ENCODE data around the gene CD86. TPM values are rescaled to one million over a fixed set of nuclear protein-coding genes. Genes with fewer than 3 reads are reported as not detected.

The CD86 gene
- total and polyA plus RNA-seq, 4 donors = 1.7 to 4.0 (median 2.6) TPM

DNA sequence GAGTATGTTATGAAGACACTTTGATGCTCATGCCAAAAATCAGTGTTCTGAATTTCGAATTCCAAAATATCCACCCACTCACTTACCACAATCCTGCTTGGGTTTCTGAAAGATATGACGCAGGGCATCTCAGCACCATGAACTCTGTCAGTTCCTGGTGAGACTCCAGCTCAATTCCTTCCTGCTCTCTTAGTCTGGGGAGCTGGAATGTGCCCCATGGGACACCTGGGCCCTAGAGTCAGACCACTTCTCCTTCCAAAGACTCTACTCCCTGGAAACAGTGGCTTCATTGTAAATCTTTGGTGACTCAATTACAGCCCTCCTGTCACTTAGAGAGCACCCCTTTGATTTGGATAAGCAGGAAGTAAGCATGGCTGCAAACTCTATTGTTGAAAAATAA lies 50.5 kb downstream of the CD86 start:
- no peaks in the 10 kb centered on the region for H3K27me3 ChIP-seq (ENCODE audit: control insufficient read depth in 4 of 4, insufficient read depth in 4 of 4, low read length in 3 of 4)
- WGBS = 68% methylated on average over 2 of the region's 2 CpGs
- no peaks in the 10 kb centered on the region for H3K9me3 ChIP-seq (ENCODE audit: control insufficient read depth in 4 of 4, low read length in 3 of 4)
- H3K4me3 ChIP-seq (ENCODE audit: low read depth in 1 of 3, low read length in 3 of 3) = no peak overlapping the region
- no peaks in the 10 kb centered on the region for H3K4me1 ChIP-seq (ENCODE audit: control insufficient read depth in 4 of 4, insufficient read depth in 4 of 4, low read length in 3 of 4)
- DNase-seq (ENCODE audit: low spot score) = no peak
- no peaks in the 10 kb centered on the region for H3K36me3 ChIP-seq (ENCODE audit: control insufficient read depth in 4 of 4, insufficient read depth in 3 of 4, low read depth in 1 of 4, low read length in 3 of 4)
- no peak overlapping the region for H3K27ac ChIP-seq (ENCODE audit: low read depth in 1 of 2, low read length in 2 of 2)
- no peak for TF ChIP-seq ATF3 (IDR thresholded peaks at IDR 0.05)
- TF ChIP-seq JUND (IDR thresholded peaks at IDR 0.05) = no peak
- no peak for TF ChIP-seq EGR1 (IDR thresholded peaks at IDR 0.05; ENCODE audit: low read depth in 2 of 2)
- TF ChIP-seq FOXA2 (IDR thresholded peaks at IDR 0.05) = no peak
- H3K9ac ChIP-seq (ENCODE audit: low read depth in 1 of 2, low read length in 2 of 2) = no peak overlapping the region

DNA sequence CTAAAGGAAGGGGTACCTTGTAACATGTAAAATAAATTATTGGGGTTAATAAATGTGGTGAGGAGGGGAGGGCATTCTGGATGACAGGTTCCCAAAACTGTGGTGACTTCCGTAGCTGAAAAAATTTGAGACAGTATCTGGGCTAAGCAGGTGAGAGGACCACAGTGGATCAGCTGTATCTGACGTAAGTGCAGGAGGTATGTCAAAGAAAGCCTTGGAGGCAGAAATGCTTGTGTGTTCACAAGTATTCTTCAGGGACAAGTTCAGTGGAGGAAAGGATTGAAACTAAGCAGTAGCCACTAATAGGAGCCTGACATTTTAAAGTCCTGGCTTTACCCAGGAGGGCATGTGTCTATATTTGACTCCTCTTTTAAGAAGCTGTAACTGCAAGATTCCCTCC lies 52.0 kb downstream of the CD86 start:
- Histone ChIP-seq H3K27me3 (ENCODE audit: control insufficient read depth in 4 of 4, insufficient read depth in 4 of 4, low read length in 3 of 4) (no peaks in the 10 kb centered on the region), H3K27ac (ENCODE audit: low read depth in 1 of 2, low read length in 2 of 2) (no peak overlapping the region), H3K4me3 (ENCODE audit: low read depth in 1 of 3, low read length in 3 of 3) (no peak overlapping the region), H3K36me3 (ENCODE audit: control insufficient read depth in 4 of 4, insufficient read depth in 3 of 4, low read depth in 1 of 4, low read length in 3 of 4) (no peaks in the 10 kb centered on the region), H3K4me1 (ENCODE audit: control insufficient read depth in 4 of 4, insufficient read depth in 4 of 4, low read length in 3 of 4) (no peaks in the 10 kb centered on the region), H3K9ac (ENCODE audit: low read depth in 1 of 2, low read length in 2 of 2) (no peak overlapping the region), H3K9me3 (ENCODE audit: control insufficient read depth in 4 of 4, low read length in 3 of 4) (no peaks in the 10 kb centered on the region)
- WGBS = 92% methylated on average over 2 of the region's 2 CpGs
- DNase-seq (ENCODE audit: low spot score) = no peak
- no peak for TF ChIP-seq REST (IDR thresholded peaks at IDR 0.05)
- no peak for TF ChIP-seq NR2F2 (IDR thresholded peaks at IDR 0.05)
- no peak for TF ChIP-seq RAD21 (IDR thresholded peaks at IDR 0.05)
- TF ChIP-seq GABPA (IDR thresholded peaks at IDR 0.05 in 1 of 2, conservative IDR thresholded peaks at IDR 0.05 in 1 of 2) = no peak
- no peak for TF ChIP-seq YY1 (IDR thresholded peaks at IDR 0.05)
- no peak for TF ChIP-seq EGR1 (IDR thresholded peaks at IDR 0.05; ENCODE audit: low read depth in 2 of 2)
- TF ChIP-seq RXRA (IDR thresholded peaks at IDR 0.05) = no peak
- TF ChIP-seq SP1 (IDR thresholded peaks at IDR 0.05) = no peak
- TF ChIP-seq, protein P1, sequence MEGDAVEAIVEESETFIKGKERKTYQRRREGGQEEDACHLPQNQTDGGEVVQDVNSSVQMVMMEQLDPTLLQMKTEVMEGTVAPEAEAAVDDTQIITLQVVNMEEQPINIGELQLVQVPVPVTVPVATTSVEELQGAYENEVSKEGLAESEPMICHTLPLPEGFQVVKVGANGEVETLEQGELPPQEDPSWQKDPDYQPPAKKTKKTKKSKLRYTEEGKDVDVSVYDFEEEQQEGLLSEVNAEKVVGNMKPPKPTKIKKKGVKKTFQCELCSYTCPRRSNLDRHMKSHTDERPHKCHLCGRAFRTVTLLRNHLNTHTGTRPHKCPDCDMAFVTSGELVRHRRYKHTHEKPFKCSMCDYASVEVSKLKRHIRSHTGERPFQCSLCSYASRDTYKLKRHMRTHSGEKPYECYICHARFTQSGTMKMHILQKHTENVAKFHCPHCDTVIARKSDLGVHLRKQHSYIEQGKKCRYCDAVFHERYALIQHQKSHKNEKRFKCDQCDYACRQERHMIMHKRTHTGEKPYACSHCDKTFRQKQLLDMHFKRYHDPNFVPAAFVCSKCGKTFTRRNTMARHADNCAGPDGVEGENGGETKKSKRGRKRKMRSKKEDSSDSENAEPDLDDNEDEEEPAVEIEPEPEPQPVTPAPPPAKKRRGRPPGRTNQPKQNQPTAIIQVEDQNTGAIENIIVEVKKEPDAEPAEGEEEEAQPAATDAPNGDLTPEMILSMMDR (IDR thresholded peaks at IDR 0.05; ENCODE audit: low read depth, low read length, missing input control) = no peak
- no peak for TF ChIP-seq ZBTB33 (IDR thresholded peaks at IDR 0.05)
- no peak for TF ChIP-seq FOXA2 (IDR thresholded peaks at IDR 0.05)
- no peak for TF ChIP-seq FOXA1 (IDR thresholded peaks at IDR 0.05)
- no peak for TF ChIP-seq ATF3 (IDR thresholded peaks at IDR 0.05)
- no peak for TF ChIP-seq JUND (IDR thresholded peaks at IDR 0.05)
- TF ChIP-seq, protein P2, sequence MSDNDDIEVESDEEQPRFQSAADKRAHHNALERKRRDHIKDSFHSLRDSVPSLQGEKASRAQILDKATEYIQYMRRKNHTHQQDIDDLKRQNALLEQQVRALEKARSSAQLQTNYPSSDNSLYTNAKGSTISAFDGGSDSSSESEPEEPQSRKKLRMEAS (IDR thresholded peaks at IDR 0.05) = no peak
- no peak for TF ChIP-seq HNF4G (IDR thresholded peaks at IDR 0.05)

All from liver (tissue), 9 donors.